CD4-positive, CD25-positive, alpha-beta regulatory T cell (primary cell): ENCODE measurements around the gene ZNF831. TPM values are rescaled to one million over a fixed set of nuclear protein-coding genes. Genes with fewer than 3 reads are reported as not detected.

Experiments used
- ATAC-seq, 2 donors: fragments of 150-1000 bp; cut with Tn5 transposase; one replicate each; pipeline ENCODE4 v1.10.0; 2021; ENCODE audit warnings: low read depth in 2 of 2, moderate number of reproducible peaks in 2 of 2, moderate library complexity in 1 of 2
- DNase-seq, 3 donors: peaks; one replicate each; pipeline versions ENCODE4 v3.0.0 to v3.0.0-alpha.2; 2012 to 2022; ENCODE audit warnings: mixed read lengths in 1 of 3
- H3K27ac ChIP-seq: one replicate; pipeline ENCODE4 v1.7.0; 2013; ENCODE audit warnings: mild to moderate bottlenecking, low read length; ENCODE audit not compliant: insufficient read depth, poor library complexity, severe bottlenecking
- H3K27me3 ChIP-seq: one replicate; pipeline ENCODE4 v1.7.0; 2013; ENCODE audit warnings: low read length; ENCODE audit not compliant: control insufficient read depth, insufficient read depth
- H3K36me3 ChIP-seq: one replicate; pipeline ENCODE4 v1.7.0; 2013; ENCODE audit warnings: mild to moderate bottlenecking, low read length, moderate library complexity; ENCODE audit not compliant: control insufficient read depth, insufficient read depth
- H3K4me1 ChIP-seq: 2 replicates; pipeline ENCODE4 v1.7.0; 2013; ENCODE audit warnings: mild to moderate bottlenecking, low read length; ENCODE audit not compliant: insufficient read depth, control insufficient read depth, poor library complexity, severe bottlenecking
- H3K4me3 ChIP-seq: one replicate; pipeline ENCODE4 v1.7.0; 2013; ENCODE audit warnings: low read depth, mild to moderate bottlenecking, low read length, moderate library complexity
- H3K9me3 ChIP-seq, 2 experiments: 1 replicate in 1 of 2; 2 replicates in 1 of 2; pipeline ENCODE4 v1.7.0; 2013; ENCODE audit warnings: low read length in 2 of 2, mild to moderate bottlenecking in 1 of 2, moderate library complexity in 1 of 2; ENCODE audit not compliant: control insufficient read depth in 2 of 2
- H3K27ac Mint-ChIP-seq, 3 donors: one replicate each; pipeline ENCODE4 v1.8.0; 2020 to 2022; ENCODE audit warnings: mild to moderate bottlenecking in 3 of 3, mixed read lengths in 3 of 3, moderate library complexity in 2 of 3
- H3K27me3 Mint-ChIP-seq: one replicate; pipeline ENCODE4 v1.8.0; 2022; ENCODE audit warnings: mild to moderate bottlenecking, mixed read lengths
- H3K36me3 Mint-ChIP-seq: one replicate; pipeline ENCODE4 v1.8.0; 2020; ENCODE audit warnings: mixed read lengths
- H3K4me1 Mint-ChIP-seq, 4 donors: one replicate each; pipeline ENCODE4 v1.8.0; 2020 to 2022; ENCODE audit warnings: mixed read lengths in 4 of 4, mild to moderate bottlenecking in 1 of 4
- H3K4me3 Mint-ChIP-seq, 4 donors: one replicate each; pipeline ENCODE4 v1.8.0; 2020 to 2022; ENCODE audit warnings: mild to moderate bottlenecking in 4 of 4, mixed read lengths in 4 of 4, moderate library complexity in 3 of 4
- H3K9me3 Mint-ChIP-seq, 7 donors: one replicate each; pipeline ENCODE4 v1.8.0; 2020 to 2022; ENCODE audit warnings: mixed read lengths in 7 of 7, mild to moderate bottlenecking in 3 of 7, moderate library complexity in 2 of 7
- polyA plus RNA-seq, 4 donors: library from polyadenylated mRNA; unstranded; fragments of 300-500 nt; fragmentation: Illumina TruSeq; gene quantifications; one replicate each; pipeline ENCODE4 v1.2.3, GENCODE V29; 2021
- total RNA-seq: library from RNA; stranded (reverse); gene quantifications from one replicate; pipeline ENCODE4 v1.2.3, GENCODE V29; 2022

The ZNF831 gene
- total and polyA plus RNA-seq, 5 donors from 2014 or later: 15.9 to 90.3 (median 19.2) TPM

- DNase-seq: no peak
- Mint-ChIP-seq H3K4me1 (peaks cover 0 to 10% (median 1%) of the 10 kb centered on the region in 4 donors), H3K36me3 (no peaks in the 10 kb centered on the region), H3K27ac (no peak overlapping the region), H3K27me3 (peaks cover 29% of the 10 kb centered on the region), H3K4me3 (no peak overlapping the region), H3K9me3 (peaks cover 0 to 2% (median 0%) of the 10 kb centered on the region in 7 donors)
- H3K27me3 ChIP-seq: peaks cover 17% of the 10 kb centered on the region
- H3K27ac ChIP-seq: no peak overlapping the region
- ATAC-seq: no peak
- H3K4me1 ChIP-seq: no peaks in the 10 kb centered on the region
- no peak overlapping the region for H3K4me3 ChIP-seq
- H3K36me3 ChIP-seq: no peaks in the 10 kb centered on the region
- H3K9me3 ChIP-seq: no peaks in the 10 kb centered on the region
Observed at GRCh38 chr20:59269411-59270025, 105.9 kb downstream of the ZNF831 start.

- H3K4me3 ChIP-seq: no peak overlapping the region
- H3K4me1 ChIP-seq: no peaks in the 10 kb centered on the region
- H3K27ac ChIP-seq: no peak overlapping the region
- ATAC-seq: no peak
- Mint-ChIP-seq H3K27ac (no peak overlapping the region), H3K27me3 (peaks cover 24% of the 10 kb centered on the region), H3K9me3 (peaks cover 0 to 2% (median 0%) of the 10 kb centered on the region in 7 donors), H3K4me1 (peaks cover 0 to 10% (median 1%) of the 10 kb centered on the region in 4 donors), H3K36me3 (no peaks in the 10 kb centered on the region), H3K4me3 (no peak overlapping the region)
- peaks cover 17% of the 10 kb centered on the region for H3K27me3 ChIP-seq
- no peaks in the 10 kb centered on the region for H3K9me3 ChIP-seq
- H3K36me3 ChIP-seq: no peaks in the 10 kb centered on the region
- DNase-seq: no peak
Observed at GRCh38 chr20:59270380-59270779, 106.8 kb downstream of the ZNF831 start.

- DNase-seq (no peak), ATAC-seq (no peak)
- H3K9me3 Mint-ChIP-seq: peaks cover 0 to 1% (median 0%) of the 10 kb centered on the region in 7 donors
- H3K36me3 Mint-ChIP-seq: no peaks in the 10 kb centered on the region
- H3K4me3 Mint-ChIP-seq: no peak overlapping the region
- Histone ChIP-seq H3K4me3 (no peak overlapping the region), H3K4me1 (no peaks in the 10 kb centered on the region), H3K9me3 (no peaks in the 10 kb centered on the region), H3K27ac (no peak overlapping the region), H3K27me3 (peaks cover 5% of the 10 kb centered on the region), H3K36me3 (no peaks in the 10 kb centered on the region)
- H3K27ac Mint-ChIP-seq: no peak overlapping the region
- peaks cover 0 to 8% (median 0%) of the 10 kb centered on the region in 4 donors for H3K4me1 Mint-ChIP-seq
- H3K27me3 Mint-ChIP-seq: peaks cover 15% of the 10 kb centered on the region
Observed at GRCh38 chr20:59273739-59274357, 110.2 kb downstream of the ZNF831 start.

- H3K27ac Mint-ChIP-seq: no peak overlapping the region
- H3K36me3 Mint-ChIP-seq: no peaks in the 10 kb centered on the region
- peaks cover 2% of the 10 kb centered on the region for H3K27me3 ChIP-seq
- H3K9me3 ChIP-seq: no peaks in the 10 kb centered on the region
- no peaks in the 10 kb centered on the region for H3K4me1 ChIP-seq
- H3K27me3 Mint-ChIP-seq: peaks cover 2% of the 10 kb centered on the region
- H3K4me3 ChIP-seq: no peak overlapping the region
- H3K9me3 Mint-ChIP-seq: peaks cover 0 to 1% (median 0%) of the 10 kb centered on the region in 7 donors
- H3K4me3 Mint-ChIP-seq: no peak overlapping the region
- H3K27ac ChIP-seq: no peak overlapping the region
- H3K4me1 Mint-ChIP-seq: peaks cover 0 to 5% (median 0%) of the 10 kb centered on the region in 4 donors
- DNase-seq (no peak), ATAC-seq (no peak)
- H3K36me3 ChIP-seq: no peaks in the 10 kb centered on the region
Observed at GRCh38 chr20:59276938-59277337, 113.3 kb downstream of the ZNF831 start.

- no peak overlapping the region for H3K4me3 ChIP-seq
- ATAC-seq: no peak
- no peak overlapping the region for H3K27ac ChIP-seq
- Mint-ChIP-seq H3K4me1 (no peaks in the 10 kb centered on the region), H3K9me3 (peaks cover 0 to 4% (median 0%) of the 10 kb centered on the region in 7 donors), H3K27ac (no peak overlapping the region), H3K36me3 (no peaks in the 10 kb centered on the region), H3K4me3 (no peak overlapping the region), H3K27me3 (peaks cover 5% of the 10 kb centered on the region)
- H3K4me1 ChIP-seq: no peaks in the 10 kb centered on the region
- peaks cover 5% of the 10 kb centered on the region for H3K27me3 ChIP-seq
- H3K9me3 ChIP-seq: no peaks in the 10 kb centered on the region
- no peaks in the 10 kb centered on the region for H3K36me3 ChIP-seq
- DNase-seq: no peak
Observed at GRCh38 chr20:59284470-59284869, 120.8 kb downstream of the ZNF831 start.

GRCh38 chr20:59289994-59290393 lies 126.4 kb downstream of the ZNF831 start:
- H3K4me1 ChIP-seq: no peaks in the 10 kb centered on the region
- no peak overlapping the region for H3K27ac ChIP-seq
- no peaks in the 10 kb centered on the region for H3K4me1 Mint-ChIP-seq
- H3K36me3 Mint-ChIP-seq: no peaks in the 10 kb centered on the region
- ATAC-seq: no peak
- H3K9me3 ChIP-seq: no peaks in the 10 kb centered on the region
- peaks cover 0 to 2% (median 0%) of the 10 kb centered on the region in 7 donors for H3K9me3 Mint-ChIP-seq
- H3K27ac Mint-ChIP-seq: no peak overlapping the region
- no peaks in the 10 kb centered on the region for H3K36me3 ChIP-seq
- H3K27me3 Mint-ChIP-seq: peaks cover 25% of the 10 kb centered on the region
- no peak for DNase-seq
- peaks cover 8% of the 10 kb centered on the region for H3K27me3 ChIP-seq
- no peak overlapping the region for H3K4me3 ChIP-seq
- no peak overlapping the region for H3K4me3 Mint-ChIP-seq

- Mint-ChIP-seq H3K27me3 (peaks cover 25% of the 10 kb centered on the region), H3K4me1 (no peaks in the 10 kb centered on the region), H3K36me3 (no peaks in the 10 kb centered on the region), H3K4me3 (no peak overlapping the region), H3K9me3 (peaks cover 0 to 2% (median 0%) of the 10 kb centered on the region in 7 donors), H3K27ac (no peak overlapping the region)
- no peaks in the 10 kb centered on the region for H3K36me3 ChIP-seq
- no peaks in the 10 kb centered on the region for H3K9me3 ChIP-seq
- H3K4me3 ChIP-seq: no peak overlapping the region
- ATAC-seq: no peak
- H3K4me1 ChIP-seq: no peaks in the 10 kb centered on the region
- no peak overlapping the region for H3K27ac ChIP-seq
- peaks cover 10% of the 10 kb centered on the region for H3K27me3 ChIP-seq
- DNase-seq: no peak
Observed at GRCh38 chr20:59291740-59292383, 128.2 kb downstream of the ZNF831 start.
